HEK293 (cell line): ENCODE results near the gene MC1R.

Source experiments
- CTCF ChIA-PET: fragments of 350-600 bp; formaldehyde crosslinking; extraction: SDS; loops from one replicate; lab custom pipeline; 2021; ENCODE audit warnings: antibody characterized with exemption; lab: Yijun Ruan, JAX
- POLR2A ChIA-PET: fragments of 300-600 bp; formaldehyde crosslinking; extraction: SDS; loops from one replicate; lab custom pipeline; 2020; ENCODE audit warnings: antibody characterized with exemption, inconsistent platforms; lab: Yijun Ruan, JAX
- H3K27ac ChIP-seq: fragments of 200-500 bp; sonication (Bioruptor generic); 2 replicates; pipeline ENCODE4 v1.5.1; 2014; ENCODE audit warnings: low read depth, low read length, control low read depth, inconsistent platforms; ENCODE audit errors: extremely low read depth
- H3K36me3 ChIP-seq, 2 experiments: fragments of 200-500 bp in 1 of 2; sonication (Bioruptor generic) in 1 of 2; 1 replicate in 1 of 2; 2 replicates in 1 of 2; pipeline ENCODE4 v1.5.1; 2014 to 2017; ENCODE audit warnings: inconsistent platforms in 2 of 2, low read length in 2 of 2; ENCODE audit not compliant: control insufficient read depth in 2 of 2, insufficient read depth in 1 of 2
- H3K4me1 ChIP-seq: fragments of 200-500 bp; sonication (Bioruptor generic); 2 replicates; pipeline ENCODE4 v1.5.1; 2014; ENCODE audit warnings: mild to moderate bottlenecking, low read length, inconsistent platforms; ENCODE audit not compliant: control insufficient read depth, insufficient read depth
- H3K4me3 ChIP-seq: 2 replicates; pipeline ENCODE4 v1.5.1; 2011; ENCODE audit warnings: low read depth, mild to moderate bottlenecking, control low read depth, low read length, moderate library complexity
- H3K9me3 ChIP-seq: fragments of 200-500 bp; sonication (Bioruptor generic); 2 replicates; pipeline ENCODE4 v1.5.1; 2014; ENCODE audit warnings: low read depth, low read length, inconsistent platforms; ENCODE audit not compliant: control insufficient read depth, insufficient read depth
- KLF8 ChIP-seq: fragments of 450-650 bp; formaldehyde crosslinking; IDR thresholded peaks from 2 replicates; pipeline ENCODE4 v1.5.1; 2016; ENCODE audit warnings: missing biosample characterization, missing genetic modification characterization
- MZF1 ChIP-seq: fragments of 450-650 bp; formaldehyde crosslinking; IDR thresholded peaks from 2 replicates; pipeline ENCODE4 v1.5.1; 2017; ENCODE audit warnings: missing biosample characterization, missing genetic modification characterization, borderline replicate concordance
- ZNF2 ChIP-seq: fragments of 450-650 bp; formaldehyde crosslinking; IDR thresholded peaks from 2 replicates; pipeline ENCODE4 v1.5.1; 2016; ENCODE audit warnings: missing biosample characterization, missing genetic modification characterization
- ZNF274 ChIP-seq, 2 experiments: fragments of 200-500 bp in 1 of 2; fragments of 450-650 bp in 1 of 2; sonication (Bioruptor generic) in 1 of 2; formaldehyde crosslinking in 1 of 2; IDR thresholded peaks; 2 replicates each; pipeline versions ENCODE4 v1.5.1 to v1.6.1; 2014 to 2016; ENCODE audit warnings: borderline replicate concordance in 1 of 2, inconsistent platforms in 1 of 2, low read length in 1 of 2, missing biosample characterization in 1 of 2, missing genetic modification characterization in 1 of 2
- ZNF311 ChIP-seq: fragments of 450-650 bp; formaldehyde crosslinking; IDR thresholded peaks from 2 replicates; pipeline ENCODE4 v1.5.1; 2017; ENCODE audit warnings: missing biosample characterization, missing genetic modification characterization, borderline replicate concordance
- ZNF423 ChIP-seq: fragments of 450-650 bp; formaldehyde crosslinking; IDR thresholded peaks from 2 replicates; pipeline ENCODE4 v1.5.1; 2016; ENCODE audit warnings: missing biosample characterization, missing genetic modification characterization
- ZNF560 ChIP-seq: fragments of 450-650 bp; formaldehyde crosslinking; IDR thresholded peaks from 2 replicates; pipeline ENCODE4 v1.5.1; 2017; ENCODE audit warnings: missing biosample characterization, missing genetic modification characterization, borderline replicate concordance
- TF ChIP-seq, protein P1 (sequence below): fragments of 450-650 bp; formaldehyde crosslinking; IDR thresholded peaks from 2 replicates; pipeline ENCODE4 v1.5.1; 2016; ENCODE audit warnings: missing biosample characterization, missing genetic modification characterization
- TF ChIP-seq, protein P2 (sequence below): fragments of 450-650 bp; formaldehyde crosslinking; IDR thresholded peaks from 2 replicates; pipeline ENCODE4 v1.5.1; 2016; ENCODE audit warnings: missing biosample characterization, missing genetic modification characterization
- TF ChIP-seq, protein P3 (sequence below): fragments of 450-650 bp; formaldehyde crosslinking; IDR thresholded peaks from 2 replicates; pipeline ENCODE4 v1.5.1; 2016; ENCODE audit warnings: missing biosample characterization, missing genetic modification characterization
- TF ChIP-seq, protein P4 (sequence below): fragments of 450-650 bp; formaldehyde crosslinking; IDR thresholded peaks from 2 replicates; pipeline ENCODE4 v1.5.1; 2017; ENCODE audit warnings: missing biosample characterization, missing genetic modification characterization
- TF ChIP-seq, protein P5 (sequence below): fragments of 450-650 bp; formaldehyde crosslinking; conservative IDR thresholded peaks from 2 replicates; pipeline ENCODE4 v1.5.1; 2016; ENCODE audit warnings: low read depth, missing biosample characterization, missing genetic modification characterization
- TF ChIP-seq, protein P6 (sequence below): fragments of 450-650 bp; formaldehyde crosslinking; IDR thresholded peaks from 2 replicates; pipeline ENCODE4; 2016; ENCODE audit warnings: missing biosample characterization, missing genetic modification characterization
- TF ChIP-seq, protein P7 (sequence below): fragments of 450-650 bp; formaldehyde crosslinking; IDR thresholded peaks from 2 replicates; pipeline ENCODE4 v1.5.1; 2017; ENCODE audit warnings: missing biosample characterization, missing genetic modification characterization

Gene MC1R

DNA sequence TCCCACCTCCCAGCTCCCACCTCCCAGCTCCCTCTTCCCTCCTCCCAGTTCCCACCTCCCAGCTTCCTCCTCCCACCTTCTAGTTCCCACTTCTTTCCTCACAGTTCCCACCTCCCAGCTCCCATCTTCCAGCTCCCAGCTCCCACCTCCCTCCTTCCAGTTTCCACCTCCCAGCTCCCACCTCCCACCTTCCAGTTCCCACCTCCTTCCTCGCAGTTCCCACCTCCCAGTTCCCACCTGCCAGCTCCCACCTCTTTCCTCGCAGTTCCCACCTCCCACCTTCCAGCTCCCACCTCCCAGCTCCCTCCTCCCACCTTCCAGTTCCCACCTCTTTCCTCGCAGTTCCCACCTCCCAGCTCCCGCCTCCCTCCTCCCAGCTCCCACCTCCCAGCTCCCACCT lies 10.4 kb upstream of the MC1R start (continued):
- TF ChIP-seq, protein P1, sequence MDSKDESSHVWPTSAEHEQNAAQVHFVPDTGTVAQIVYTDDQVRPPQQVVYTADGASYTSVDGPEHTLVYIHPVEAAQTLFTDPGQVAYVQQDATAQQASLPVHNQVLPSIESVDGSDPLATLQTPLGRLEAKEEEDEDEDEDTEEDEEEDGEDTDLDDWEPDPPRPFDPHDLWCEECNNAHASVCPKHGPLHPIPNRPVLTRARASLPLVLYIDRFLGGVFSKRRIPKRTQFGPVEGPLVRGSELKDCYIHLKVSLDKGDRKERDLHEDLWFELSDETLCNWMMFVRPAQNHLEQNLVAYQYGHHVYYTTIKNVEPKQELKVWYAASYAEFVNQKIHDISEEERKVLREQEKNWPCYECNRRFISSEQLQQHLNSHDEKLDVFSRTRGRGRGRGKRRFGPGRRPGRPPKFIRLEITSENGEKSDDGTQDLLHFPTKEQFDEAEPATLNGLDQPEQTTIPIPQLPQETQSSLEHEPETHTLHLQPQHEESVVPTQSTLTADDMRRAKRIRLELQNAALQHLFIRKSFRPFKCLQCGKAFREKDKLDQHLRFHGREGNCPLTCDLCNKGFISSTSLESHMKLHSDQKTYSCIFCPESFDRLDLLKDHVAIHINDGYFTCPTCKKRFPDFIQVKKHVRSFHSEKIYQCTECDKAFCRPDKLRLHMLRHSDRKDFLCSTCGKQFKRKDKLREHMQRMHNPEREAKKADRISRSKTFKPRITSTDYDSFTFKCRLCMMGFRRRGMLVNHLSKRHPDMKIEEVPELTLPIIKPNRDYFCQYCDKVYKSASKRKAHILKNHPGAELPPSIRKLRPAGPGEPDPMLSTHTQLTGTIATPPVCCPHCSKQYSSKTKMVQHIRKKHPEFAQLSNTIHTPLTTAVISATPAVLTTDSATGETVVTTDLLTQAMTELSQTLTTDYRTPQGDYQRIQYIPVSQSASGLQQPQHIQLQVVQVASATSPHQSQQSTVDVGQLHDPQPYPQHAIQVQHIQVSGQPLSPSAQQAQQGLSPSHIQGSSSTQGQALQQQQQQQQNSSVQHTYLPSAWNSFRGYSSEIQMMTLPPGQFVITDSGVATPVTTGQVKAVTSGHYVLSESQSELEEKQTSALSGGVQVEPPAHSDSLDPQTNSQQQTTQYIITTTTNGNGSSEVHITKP (tag by site-specific recombination) = no peak
- TF ChIP-seq, protein P2, sequence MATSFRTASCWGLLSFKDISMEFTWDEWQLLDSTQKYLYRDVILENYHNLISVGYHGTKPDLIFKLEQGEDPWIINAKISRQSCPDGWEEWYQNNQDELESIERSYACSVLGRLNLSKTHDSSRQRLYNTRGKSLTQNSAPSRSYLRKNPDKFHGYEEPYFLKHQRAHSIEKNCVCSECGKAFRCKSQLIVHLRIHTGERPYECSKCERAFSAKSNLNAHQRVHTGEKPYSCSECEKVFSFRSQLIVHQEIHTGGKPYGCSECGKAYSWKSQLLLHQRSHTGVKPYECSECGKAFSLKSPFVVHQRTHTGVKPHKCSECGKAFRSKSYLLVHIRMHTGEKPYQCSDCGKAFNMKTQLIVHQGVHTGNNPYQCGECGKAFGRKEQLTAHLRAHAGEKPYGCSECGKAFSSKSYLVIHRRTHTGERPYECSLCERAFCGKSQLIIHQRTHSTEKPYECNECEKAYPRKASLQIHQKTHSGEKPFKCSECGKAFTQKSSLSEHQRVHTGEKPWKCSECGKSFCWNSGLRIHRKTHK (tag by site-specific recombination) = no peak
- TF ChIP-seq KLF8 (tag by site-specific recombination) = no peak

DNA sequence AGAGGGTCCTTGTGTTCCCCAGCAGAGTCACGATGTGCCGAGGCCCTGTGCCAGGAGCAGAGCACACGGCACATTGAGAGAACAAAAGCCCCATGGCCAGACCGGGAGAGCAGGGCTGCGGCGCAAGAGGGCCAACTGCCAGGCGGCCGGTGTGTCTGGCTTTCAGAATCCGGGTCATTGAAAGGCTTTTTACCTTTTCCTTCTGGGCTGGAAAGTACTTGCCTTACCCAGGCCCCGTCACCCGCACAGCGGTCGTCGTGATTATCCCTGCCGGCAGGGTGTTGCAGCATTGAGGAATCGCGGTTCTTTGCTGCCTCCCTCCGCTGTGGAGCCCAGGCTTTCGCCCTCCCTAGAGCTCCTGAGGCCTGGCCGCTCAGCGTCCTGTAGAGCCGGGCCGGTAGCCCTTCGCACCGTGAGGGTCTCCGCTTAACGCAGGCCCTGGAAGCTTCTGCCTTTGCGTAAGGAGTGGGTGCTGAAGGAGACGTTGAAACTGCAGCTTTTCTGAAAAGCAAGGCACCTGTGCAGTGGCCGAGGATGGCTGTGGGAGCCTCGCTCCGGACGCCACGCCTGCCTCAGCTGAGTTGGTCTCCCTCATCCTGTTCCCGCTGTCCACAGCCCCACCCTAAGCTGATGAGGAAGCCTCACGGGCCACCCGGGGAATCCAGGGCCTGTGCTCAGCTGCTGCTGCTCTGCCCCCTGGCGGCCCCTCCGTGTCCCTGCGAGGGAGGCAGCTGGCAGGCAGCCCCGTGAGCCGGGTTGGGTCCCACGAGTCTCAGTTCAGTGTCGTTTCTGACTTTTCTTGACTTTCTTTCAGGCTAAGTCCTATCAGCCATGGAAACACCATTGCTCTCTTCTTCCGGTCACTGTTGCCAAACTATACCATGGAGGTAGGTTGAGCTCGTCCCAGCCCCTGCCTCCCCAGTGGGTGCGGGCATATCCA lies 8.6 kb upstream of the MC1R start:
- Histone ChIP-seq H3K4me1 (no peaks in the 10 kb centered on the region), H3K27ac (no peak overlapping the region), H3K9me3 (no peaks in the 10 kb centered on the region), H3K4me3 (no peak overlapping the region), H3K36me3 (peaks cover 8 to 52% of the 10 kb centered on the region in 2 experiments; a peak in 2 of 3 replicates)
- CTCF ChIA-PET = interaction anchor here (0.6 to 3.1 kb wide), 27 partner anchors 9 to 211 kb away, joined by 3 to 20 read pairs (median 5); partner anchors contain the start of genes DBNDD1, MC1R and TUBB3
- POLR2A ChIA-PET = interaction anchor here (0.8 to 2.1 kb wide), 5 partner anchors 10 to 37 kb away, joined by 3 to 15 read pairs (median 5); partner anchors contain the start of genes TCF25 and TUBB3
- TF ChIP-seq ZNF560 = no peak
- no peak for TF ChIP-seq ZNF274 (IDR thresholded peaks at IDR 0.05; ENCODE audit: low read length)
- TF ChIP-seq ZNF274 (tag by site-specific recombination; IDR thresholded peaks at IDR 0.05; ENCODE audit: borderline replicate concordance) = no peak
- TF ChIP-seq, protein P3, sequence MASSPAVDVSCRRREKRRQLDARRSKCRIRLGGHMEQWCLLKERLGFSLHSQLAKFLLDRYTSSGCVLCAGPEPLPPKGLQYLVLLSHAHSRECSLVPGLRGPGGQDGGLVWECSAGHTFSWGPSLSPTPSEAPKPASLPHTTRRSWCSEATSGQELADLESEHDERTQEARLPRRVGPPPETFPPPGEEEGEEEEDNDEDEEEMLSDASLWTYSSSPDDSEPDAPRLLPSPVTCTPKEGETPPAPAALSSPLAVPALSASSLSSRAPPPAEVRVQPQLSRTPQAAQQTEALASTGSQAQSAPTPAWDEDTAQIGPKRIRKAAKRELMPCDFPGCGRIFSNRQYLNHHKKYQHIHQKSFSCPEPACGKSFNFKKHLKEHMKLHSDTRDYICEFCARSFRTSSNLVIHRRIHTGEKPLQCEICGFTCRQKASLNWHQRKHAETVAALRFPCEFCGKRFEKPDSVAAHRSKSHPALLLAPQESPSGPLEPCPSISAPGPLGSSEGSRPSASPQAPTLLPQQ (tag by site-specific recombination) = peak; percentile 75
- TF ChIP-seq, protein P4, sequence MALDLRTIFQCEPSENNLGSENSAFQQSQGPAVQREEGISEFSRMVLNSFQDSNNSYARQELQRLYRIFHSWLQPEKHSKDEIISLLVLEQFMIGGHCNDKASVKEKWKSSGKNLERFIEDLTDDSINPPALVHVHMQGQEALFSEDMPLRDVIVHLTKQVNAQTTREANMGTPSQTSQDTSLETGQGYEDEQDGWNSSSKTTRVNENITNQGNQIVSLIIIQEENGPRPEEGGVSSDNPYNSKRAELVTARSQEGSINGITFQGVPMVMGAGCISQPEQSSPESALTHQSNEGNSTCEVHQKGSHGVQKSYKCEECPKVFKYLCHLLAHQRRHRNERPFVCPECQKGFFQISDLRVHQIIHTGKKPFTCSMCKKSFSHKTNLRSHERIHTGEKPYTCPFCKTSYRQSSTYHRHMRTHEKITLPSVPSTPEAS (tag by site-specific recombination) = no peak
- TF ChIP-seq, protein P5, sequence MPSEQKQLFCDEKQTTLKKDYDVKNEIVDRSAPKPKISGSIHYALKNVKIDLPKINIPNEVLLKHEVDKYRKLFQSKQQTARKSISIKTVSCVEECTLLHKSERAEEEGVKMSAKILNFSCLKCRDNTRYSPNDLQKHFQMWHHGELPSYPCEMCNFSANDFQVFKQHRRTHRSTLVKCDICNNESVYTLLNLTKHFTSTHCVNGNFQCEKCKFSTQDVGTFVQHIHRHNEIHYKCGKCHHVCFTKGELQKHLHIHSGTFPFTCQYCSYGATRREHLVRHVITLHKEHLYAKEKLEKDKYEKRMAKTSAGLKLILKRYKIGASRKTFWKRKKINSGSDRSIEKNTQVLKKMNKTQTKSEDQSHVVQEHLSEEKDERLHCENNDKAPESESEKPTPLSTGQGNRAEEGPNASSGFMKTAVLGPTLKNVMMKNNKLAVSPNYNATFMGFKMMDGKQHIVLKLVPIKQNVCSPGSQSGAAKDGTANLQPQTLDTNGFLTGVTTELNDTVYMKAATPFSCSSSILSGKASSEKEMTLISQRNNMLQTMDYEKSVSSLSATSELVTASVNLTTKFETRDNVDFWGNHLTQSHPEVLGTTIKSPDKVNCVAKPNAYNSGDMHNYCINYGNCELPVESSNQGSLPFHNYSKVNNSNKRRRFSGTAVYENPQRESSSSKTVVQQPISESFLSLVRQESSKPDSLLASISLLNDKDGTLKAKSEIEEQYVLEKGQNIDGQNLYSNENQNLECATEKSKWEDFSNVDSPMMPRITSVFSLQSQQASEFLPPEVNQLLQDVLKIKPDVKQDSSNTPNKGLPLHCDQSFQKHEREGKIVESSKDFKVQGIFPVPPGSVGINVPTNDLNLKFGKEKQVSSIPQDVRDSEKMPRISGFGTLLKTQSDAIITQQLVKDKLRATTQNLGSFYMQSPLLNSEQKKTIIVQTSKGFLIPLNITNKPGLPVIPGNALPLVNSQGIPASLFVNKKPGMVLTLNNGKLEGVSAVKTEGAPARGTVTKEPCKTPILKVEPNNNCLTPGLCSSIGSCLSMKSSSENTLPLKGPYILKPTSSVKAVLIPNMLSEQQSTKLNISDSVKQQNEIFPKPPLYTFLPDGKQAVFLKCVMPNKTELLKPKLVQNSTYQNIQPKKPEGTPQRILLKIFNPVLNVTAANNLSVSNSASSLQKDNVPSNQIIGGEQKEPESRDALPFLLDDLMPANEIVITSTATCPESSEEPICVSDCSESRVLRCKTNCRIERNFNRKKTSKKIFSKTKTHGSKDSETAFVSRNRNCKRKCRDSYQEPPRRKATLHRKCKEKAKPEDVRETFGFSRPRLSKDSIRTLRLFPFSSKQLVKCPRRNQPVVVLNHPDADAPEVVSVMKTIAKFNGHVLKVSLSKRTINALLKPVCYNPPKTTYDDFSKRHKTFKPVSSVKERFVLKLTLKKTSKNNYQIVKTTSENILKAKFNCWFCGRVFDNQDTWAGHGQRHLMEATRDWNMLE (tag by site-specific recombination) = no peak
- TF ChIP-seq MZF1 = no peak
- TF ChIP-seq, protein P2 (tag by site-specific recombination) = no peak
- no peak for TF ChIP-seq ZNF311
- TF ChIP-seq, protein P6, sequence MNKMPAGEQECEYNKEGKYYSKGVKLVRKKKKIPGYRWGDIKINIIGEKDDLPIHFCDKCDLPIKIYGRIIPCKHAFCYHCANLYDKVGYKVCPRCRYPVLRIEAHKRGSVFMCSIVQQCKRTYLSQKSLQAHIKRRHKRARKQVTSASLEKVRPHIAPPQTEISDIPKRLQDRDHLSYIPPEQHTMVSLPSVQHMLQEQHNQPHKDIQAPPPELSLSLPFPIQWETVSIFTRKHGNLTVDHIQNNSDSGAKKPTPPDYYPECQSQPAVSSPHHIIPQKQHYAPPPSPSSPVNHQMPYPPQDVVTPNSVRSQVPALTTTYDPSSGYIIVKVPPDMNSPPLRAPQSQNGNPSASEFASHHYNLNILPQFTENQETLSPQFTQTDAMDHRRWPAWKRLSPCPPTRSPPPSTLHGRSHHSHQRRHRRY (tag by site-specific recombination) = no peak
- TF ChIP-seq, protein P7, sequence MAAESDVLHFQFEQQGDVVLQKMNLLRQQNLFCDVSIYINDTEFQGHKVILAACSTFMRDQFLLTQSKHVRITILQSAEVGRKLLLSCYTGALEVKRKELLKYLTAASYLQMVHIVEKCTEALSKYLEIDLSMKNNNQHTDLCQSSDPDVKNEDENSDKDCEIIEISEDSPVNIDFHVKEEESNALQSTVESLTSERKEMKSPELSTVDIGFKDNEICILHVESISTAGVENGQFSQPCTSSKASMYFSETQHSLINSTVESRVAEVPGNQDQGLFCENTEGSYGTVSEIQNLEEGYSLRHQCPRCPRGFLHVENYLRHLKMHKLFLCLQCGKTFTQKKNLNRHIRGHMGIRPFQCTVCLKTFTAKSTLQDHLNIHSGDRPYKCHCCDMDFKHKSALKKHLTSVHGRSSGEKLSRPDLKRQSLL (tag by site-specific recombination) = peak; percentile 34; the same call in 1 of the 2 replicates
- peak; percentile 75 for TF ChIP-seq ZNF2 (tag by site-specific recombination)
- TF ChIP-seq ZNF423 (tag by site-specific recombination) = no peak
